Mucosa of descending colon (tissue), 3 donors: Measurements from ENCODE around the gene DCDC2B. TPM values are rescaled to one million over a fixed set of nuclear protein-coding genes. Genes with fewer than 3 reads are reported as not detected.
A peak's percentile ranks its signal among the peaks of the same experiment; 100 is the strongest.

ENCODE experiments used
- ATAC-seq: fragments of 200-7000 bp; cut with Tn5 transposase; one replicate; pipeline ENCODE4 v1.9.1; 2020; ENCODE audit warnings: mild to moderate bottlenecking, moderate library complexity
- DNase-seq, 3 donors: peaks; one replicate each; pipeline ENCODE4 v3.0.0-alpha.2; 2020
- H3K36me3 ChIP-seq: fragments of 200-600 bp; one replicate; pipeline ENCODE4 v1.8.0; 2021; ENCODE audit warnings: low read depth, mild to moderate bottlenecking
- H3K4me1 ChIP-seq: fragments of 200-600 bp; one replicate; pipeline ENCODE4 v1.8.0; 2021; ENCODE audit warnings: low read depth, mild to moderate bottlenecking
- H3K4me3 ChIP-seq: fragments of 200-600 bp; one replicate; pipeline ENCODE4 v1.8.0; 2021; ENCODE audit warnings: mild to moderate bottlenecking
- H3K9me3 ChIP-seq: fragments of 200-600 bp; one replicate; pipeline ENCODE4 v1.8.0; 2021; ENCODE audit warnings: mild to moderate bottlenecking
- CTCF ChIP-seq: fragments of 200-600 bp; IDR thresholded peaks from one replicate; pipeline ENCODE4 v1.8.0; 2022; ENCODE audit warnings: antibody characterized with exemption, mild to moderate bottlenecking
- intact Hi-C, 2 donors: fragments of 100-400 bp; cut with DNase I in 1 of 2; cut with micrococcal nuclease in 1 of 2; formaldehyde crosslinking; loops; one replicate each; pipeline versions ENCODE4 v1.11.0 to v1.11.1; 2022; cut with DNase I, micrococcal nuclease
- total RNA-seq, 3 donors: library from RNA; stranded (reverse); fragmentation: NEBNext Ultra II Directional in 2 of 3; extraction: Animal tissue kit (Norgen Biotek cat#: 25700) in 2 of 3; gene quantifications; one replicate each; pipeline versions ENCODE4 v1.2.1 to v1.2.4, GENCODE V29; 2021 to 2023
- donor health status: DM: no; HTN: no; CAD: no; lungs with moderate emphysema.
- donor health status: DM: no; HTN: no; CAD: no.
- donor health status: DM: no; HTN: yes; CAD: no.

The DCDC2B gene
- total RNA-seq, 3 donors from 2014 or later = not detected

DNA sequence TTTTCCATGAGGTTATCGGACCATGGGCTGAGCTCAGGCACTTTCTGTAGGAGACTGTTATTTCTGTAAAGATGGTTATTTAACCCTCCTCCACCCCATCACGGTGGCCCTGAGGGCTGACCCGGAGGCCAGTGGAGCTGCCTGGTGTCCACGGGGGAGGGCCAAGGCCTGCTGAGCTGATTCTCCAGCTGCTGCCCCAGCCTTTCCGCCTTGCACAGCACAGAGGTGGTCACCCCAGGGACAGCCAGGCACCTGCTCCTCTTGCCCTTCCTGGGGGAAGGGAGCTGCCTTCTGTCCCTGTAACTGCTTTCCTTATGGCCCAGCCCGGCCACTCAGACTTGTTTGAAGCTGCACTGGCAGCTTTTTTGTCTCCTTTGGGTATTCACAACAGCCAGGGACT, 11.1 kb upstream of the DCDC2B start:
- TF ChIP-seq CTCF = no peak
- no peak for DNase-seq
- H3K9me3 ChIP-seq = no peaks in the 10 kb centered on the region
- ATAC-seq = no peak
- H3K4me3 ChIP-seq = no peak overlapping the region
- peaks cover 3% of the 10 kb centered on the region for H3K36me3 ChIP-seq
- intact Hi-C loops = no loop called here
- peaks cover 7% of the 10 kb centered on the region for H3K4me1 ChIP-seq

GRCh38 chr1:32198237-32199042, 10.4 kb upstream of the DCDC2B start:
- no peak for TF ChIP-seq CTCF
- ATAC-seq = no peak
- peaks cover 7% of the 10 kb centered on the region for H3K4me1 ChIP-seq
- H3K9me3 ChIP-seq = no peaks in the 10 kb centered on the region
- DNase-seq = no peak
- intact Hi-C loops = no loop called here
- H3K36me3 ChIP-seq = peaks cover 3% of the 10 kb centered on the region
- no peak overlapping the region for H3K4me3 ChIP-seq

GRCh38 chr1:32199043-32199716, 9.7 kb upstream of the DCDC2B start:
- H3K9me3 ChIP-seq = no peaks in the 10 kb centered on the region
- ATAC-seq (no peak), DNase-seq (peak in 1 of 3 donors; percentile 16)
- H3K36me3 ChIP-seq = no peaks in the 10 kb centered on the region
- H3K4me1 ChIP-seq = peaks cover 7% of the 10 kb centered on the region
- no peak overlapping the region for H3K4me3 ChIP-seq
- intact Hi-C loops = no loop called here
- no peak for TF ChIP-seq CTCF

DNA sequence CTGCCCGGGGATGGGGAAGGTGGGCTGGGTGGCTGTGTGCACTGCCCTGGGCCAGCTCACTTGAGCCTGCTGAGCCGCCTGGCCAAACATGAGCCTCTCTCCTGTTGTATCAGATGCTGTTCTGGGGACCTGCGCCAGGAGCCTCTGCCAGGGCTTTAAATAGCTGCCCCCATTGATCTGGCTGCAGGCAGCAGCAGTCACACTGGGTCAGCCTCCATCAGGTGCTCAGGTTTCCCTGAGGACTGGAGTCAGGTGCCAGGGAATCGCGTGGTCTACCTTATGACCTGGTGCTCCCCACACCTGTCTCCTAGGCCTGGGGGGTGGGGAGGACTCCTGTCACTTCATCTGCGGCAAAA, 9.2 kb upstream of the DCDC2B start:
- H3K36me3 ChIP-seq = no peaks in the 10 kb centered on the region
- H3K4me3 ChIP-seq = no peak overlapping the region
- TF ChIP-seq CTCF = no peak
- no peaks in the 10 kb centered on the region for H3K9me3 ChIP-seq
- DNase-seq (peak in 1 of 3 donors; percentile 62), ATAC-seq (no peak)
- H3K4me1 ChIP-seq = peaks cover 7% of the 10 kb centered on the region
- intact Hi-C loops = no loop called here

- Histone ChIP-seq H3K4me3 (peak within 1 kb of the TSS; percentile 18), H3K36me3 (no peaks in the 10 kb centered on the region), H3K4me1 (peaks cover 11% of the 10 kb centered on the region), H3K9me3 (no peaks in the 10 kb centered on the region)
- intact Hi-C loops = no loop called here
- DNase-seq (peak; percentile 59 to 80 (median 68)), ATAC-seq (peak; percentile 49)
- no peak for TF ChIP-seq CTCF
These were observed 8.5 kb upstream of the DCDC2B start, which contains the start of gene CCDC28B for GRCh38 chr1:32200226-32201010. TSS of gene CCDC28B (plus strand) at chr1:32200595. CDS start at chr1:32201936, 1,341 bp downstream.
